ENCODE results near the gene ASIC4. TPM values are rescaled to one million over a fixed set of nuclear protein-coding genes. Genes with fewer than 3 reads are reported as not detected.

Gene ASIC4
- total RNA-seq, 1 experiment from 2014 or later: not detected

- no peak overlapping the region for H3K27ac ChIP-seq
Measured at GRCh38 chr2:219576505-219577388, 62.5 kb downstream of the ASIC4 start.

GRCh38 chr2:219578811-219579613, 64.7 kb downstream of the ASIC4 start:
- no peak for DNase-seq (ENCODE audit: low read depth in 1 of 2, low spot score in 2 of 2)
- Histone ChIP-seq H3K9me3 (replicated peaks) (no peaks in the 10 kb centered on the region), H3K27ac (no peak overlapping the region), H3K36me3 (no peaks in the 10 kb centered on the region), H3K27me3 (replicated peaks) (peaks cover 6% of the 10 kb centered on the region; the same call in 1 of the 2 replicates), H3K4me3 (no peak overlapping the region), H3K4me1 (replicated peaks) (no peaks in the 10 kb centered on the region)

More at GRCh38 chr2:219576505-219577388, 62.5 kb downstream of the ASIC4 start:
- Histone ChIP-seq H3K27me3 (replicated peaks) (0 out of 2 replicates have a peak, but pooled peaks cover 6% of the 10 kb centered on the region), H3K4me1 (replicated peaks) (peaks cover 3% of the 10 kb centered on the region), H3K4me3 (no peak overlapping the region), H3K36me3 (no peaks in the 10 kb centered on the region), H3K9me3 (replicated peaks) (no peaks in the 10 kb centered on the region)
- no peak for DNase-seq (ENCODE audit: low read depth in 1 of 2, low spot score in 2 of 2)

GRCh38 chr2:219581346-219581745, 67.1 kb downstream of the ASIC4 start:
- no peaks in the 10 kb centered on the region for H3K4me1 ChIP-seq (replicated peaks)
- DNase-seq (ENCODE audit: low read depth in 1 of 2, low spot score in 2 of 2): no peak
- no peaks in the 10 kb centered on the region for H3K9me3 ChIP-seq (replicated peaks)
- H3K4me3 ChIP-seq: no peak overlapping the region
- H3K36me3 ChIP-seq: no peaks in the 10 kb centered on the region
- no peak overlapping the region for H3K27ac ChIP-seq
- H3K27me3 ChIP-seq (replicated peaks): peaks cover 9% of the 10 kb centered on the region

Other genes with a start within 250 kb of the ASIC4 start
- 35.5 and 57.8 TPM in 2 replicates for gene DNAJB2, start 235.1 kb upstream of the ASIC4 start, total RNA-seq (2014; rRNA removed; shearing (Covaris generic))
- 4.2 and 4.9 TPM in 2 replicates for gene PTPRN, start 205.1 kb upstream of the ASIC4 start, total RNA-seq (2014; rRNA removed; shearing (Covaris generic))
- gene RESP18, start 181.7 kb upstream of the ASIC4 start, total RNA-seq (2014; rRNA removed; shearing (Covaris generic)): not detected in 2 replicates
- gene DNPEP, start 126.6 kb upstream of the ASIC4 start, total RNA-seq (2014; rRNA removed; shearing (Covaris generic)): 25.5 and 56.1 TPM in 2 replicates
- gene DES, start 96.1 kb upstream of the ASIC4 start, total RNA-seq (2014; rRNA removed; shearing (Covaris generic)): 0.13 TPM in 1 of 2 replicates, not detected in the other
- gene SPEG, start 79.6 kb upstream of the ASIC4 start, total RNA-seq (2014; rRNA removed; shearing (Covaris generic)): 0.44 and 4.2 TPM in 2 replicates
- 40.5 and 47.0 TPM in 2 replicates for gene GMPPA, start 15.6 kb upstream of the ASIC4 start, total RNA-seq (2014; rRNA removed; shearing (Covaris generic))
- gene CHPF, start 29.3 kb downstream of the ASIC4 start, total RNA-seq (2014; rRNA removed; shearing (Covaris generic)): 113 and 125 TPM in 2 replicates
- 0.03 and 0.37 TPM in 2 replicates for gene TMEM198, start 29.5 kb downstream of the ASIC4 start, total RNA-seq (2014; rRNA removed; shearing (Covaris generic))
- 53.1 and 55.3 TPM in 2 replicates for gene OBSL1, start 57.1 kb downstream of the ASIC4 start, total RNA-seq (2014; rRNA removed; shearing (Covaris generic))
- 0.11 TPM in 1 of 2 replicates, not detected in the other for gene INHA, start 57.8 kb downstream of the ASIC4 start, total RNA-seq (2014; rRNA removed; shearing (Covaris generic))
- 11.7 and 29.2 TPM in 2 replicates for gene STK11IP, start 83.4 kb downstream of the ASIC4 start, total RNA-seq (2014; rRNA removed; shearing (Covaris generic))
- gene SLC4A3, start 113.1 kb downstream of the ASIC4 start, total RNA-seq (2014; rRNA removed; shearing (Covaris generic)): 4.0 and 4.1 TPM in 2 replicates

Measured in SJSA1 (cell line).